K562 (cell line): ENCODE results near the gene PACRG. TPM values are rescaled to one million over a fixed set of nuclear protein-coding genes. Genes with fewer than 3 reads are reported as not detected.

Source experiments
- ATAC-seq: fragments of 200-7000 bp; cut with Tn5 transposase; 3 replicates; pipeline ENCODE4 v1.9.1; 2020; ENCODE audit warnings: moderate library complexity
- BruUV-seq: library from RNA; stranded (reverse); fragments of 400-500 nt; replicated peaks from 2 replicates; lab custom pipeline; 2021; lab: Mats Ljungman, UMichigan
- CTCF ChIA-PET: fragments of 300-600 bp; formaldehyde crosslinking; extraction: SDS; loops from one replicate; lab custom pipeline; 2021; ENCODE audit warnings: low intra/inter-chr PET ratio; lab: Yijun Ruan, JAX
- POLR2A ChIA-PET: fragments of 300-600, 350-650 bp; sonication (Branson Sonifier 250); formaldehyde crosslinking; extraction: SDS; loops from one replicate; lab custom pipeline; 2021; ENCODE audit warnings: antibody characterized with exemption, inconsistent platforms; lab: Yijun Ruan, JAX
- DNase-seq, 4 experiments: peaks; one replicate each; pipeline versions ENCODE4 v3.0.0 to v3.0.0-alpha.2; 2011 to 2018; ENCODE audit warnings: low spot score in 3 of 4, mixed read lengths in 3 of 4; ENCODE audit errors: extremely low read depth in 1 of 4
- FAIRE-seq: peaks from 2 replicates; lab custom pipeline; 2011; peaks lifted over from hg19 to GRCh38; lab: Jason Lieb, UNC
- H2AFZ ChIP-seq: 2 replicates; pipeline ENCODE4 v1.6.0; 2011; ENCODE audit warnings: low read depth, low read length, control low read depth, inconsistent platforms
- H3K27ac ChIP-seq: fragments of 200-600 bp; 3 replicates; pipeline ENCODE4 v1.8.0; 2011; ENCODE audit warnings: low read depth, mild to moderate bottlenecking, control low read depth, inconsistent platforms, low read length, moderate library complexity, mixed read lengths; ENCODE audit errors: extremely low read depth
- H3K27me3 ChIP-seq, 2 experiments: fragments of 300-600 bp in 1 of 2; 2 replicates in 1 of 2; 3 replicates in 1 of 2; pipeline versions ENCODE4 v1.6.0 to v1.8.0; 2011; ENCODE audit warnings: inconsistent platforms in 2 of 2, low read length in 2 of 2, mild to moderate bottlenecking in 1 of 2, mixed read lengths in 1 of 2, moderate library complexity in 1 of 2; ENCODE audit not compliant: control insufficient read depth in 2 of 2, insufficient read depth in 2 of 2
- H3K36me3 ChIP-seq: fragments of 300-600 bp; 3 replicates; pipeline ENCODE4 v1.8.0; 2011; ENCODE audit warnings: mild to moderate bottlenecking, low read length, inconsistent platforms; ENCODE audit not compliant: control insufficient read depth, insufficient read depth
- H3K4me1 ChIP-seq, 2 experiments: fragments of 200-600 bp in 1 of 2; replicated peaks in 1 of 2; 2 replicates in 1 of 2; 3 replicates in 1 of 2; pipeline versions ENCODE4 v1.5.1 to v1.8.0; 2011; ENCODE audit warnings: inconsistent platforms in 2 of 2, low read length in 2 of 2, mild to moderate bottlenecking in 1 of 2, mixed read lengths in 1 of 2, moderate library complexity in 1 of 2; ENCODE audit not compliant: control insufficient read depth in 2 of 2, insufficient read depth in 2 of 2
- H3K4me2 ChIP-seq: 2 replicates; pipeline ENCODE4 v1.6.1; 2011; ENCODE audit warnings: low read length, control low read depth, inconsistent platforms, mixed read lengths; ENCODE audit not compliant: insufficient read depth
- H3K4me3 ChIP-seq: fragments of 200-600 bp; sonication (generic), shearing (Covaris generic); 2 replicates; pipeline ENCODE4 v1.5.1; 2016; ENCODE audit warnings: control low read depth, inconsistent platforms
- H3K79me2 ChIP-seq: fragments of 200-600 bp; 3 replicates; pipeline ENCODE4 v1.8.0; 2011; ENCODE audit warnings: low read length, inconsistent platforms; ENCODE audit not compliant: control insufficient read depth, insufficient read depth
- H3K9ac ChIP-seq, 2 experiments: 2 replicates each; pipeline versions ENCODE4 v1.6.0 to v1.6.1; 2011; ENCODE audit warnings: low read depth in 2 of 2, low read length in 2 of 2, control low read depth in 1 of 2, inconsistent platforms in 1 of 2, mild to moderate bottlenecking in 1 of 2, mixed read lengths in 1 of 2; ENCODE audit not compliant: insufficient read depth in 1 of 2
- H3K9me1 ChIP-seq: one replicate; pipeline ENCODE4 v1.6.0; 2011; ENCODE audit warnings: inconsistent platforms, mild to moderate bottlenecking, low read length, moderate library complexity; ENCODE audit not compliant: control insufficient read depth, insufficient read depth
- H3K9me3 ChIP-seq: replicated peaks from 2 replicates; pipeline ENCODE4 v1.5.1; 2011; ENCODE audit warnings: low read depth, low read length, inconsistent platforms; ENCODE audit not compliant: control insufficient read depth, insufficient read depth
- H4K20me1 ChIP-seq: replicated peaks from 2 replicates; pipeline ENCODE4 v1.6.1; 2011; ENCODE audit warnings: low read length, inconsistent platforms, mixed read lengths; ENCODE audit not compliant: control insufficient read depth, insufficient read depth
- EZH2 ChIP-seq: IDR thresholded peaks from 2 replicates; pipeline ENCODE4 v1.6.1; 2012; ENCODE audit warnings: low read depth, mild to moderate bottlenecking, inconsistent platforms, low read length, borderline replicate concordance
- SFPQ ChIP-seq: fragments of 200-400 bp; formaldehyde crosslinking; IDR thresholded peaks from 2 replicates; pipeline ENCODE4 v1.6.1; 2017; ENCODE audit warnings: mild to moderate bottlenecking, low read depth, low read length, moderate library complexity
- WGBS: fragments of 100-300 bp; shearing (Covaris generic); methylation state at CpG from one replicate; pipeline ENCODE4 v1.1.6; 2016; ENCODE audit warnings: low coverage, mixed read lengths; ENCODE audit not compliant: insufficient coverage; ENCODE audit errors: missing lambda C conversion rate; 5-methylcytosine and 5-hydroxymethylcytosine counted together
- in situ Hi-C: fragments of 300-500 bp; cut with MboI; formaldehyde crosslinking; loops from 4 replicates; pipeline ENCODE4 v1.15.0; 2018; ENCODE audit warnings: inconsistent platforms, mixed read lengths
- intact Hi-C: fragments of 100-400 bp; cut with micrococcal nuclease; formaldehyde crosslinking; loops from 2 replicates; pipeline ENCODE4 v1.14.2; 2022
- polyA plus RNA-seq, 8 experiments: library from polyadenylated mRNA; depleted of rRNA in 4 of 8; stranded (reverse) in 5 of 8; unstranded in 3 of 8; fragments of >200 nt; fragmentation: Nextera tagmentation in 2 of 8; fragmentation: Illumina TruSeq in 1 of 8; extraction: Ambion mirVana in 2 of 8; extraction: Trizol in 1 of 8; gene quantifications; 2 replicates each; pipeline versions ENCODE4 v1.2.1 to v1.2.3, GENCODE V29; 2011 to 2014; ENCODE audit warnings: inconsistent platforms in 1 of 8, missing spikeins in 1 of 8
- total RNA-seq, 7 experiments: library from RNA; depleted of rRNA in 6 of 7; stranded (reverse); fragments of >200 nt in 6 of 7; fragmentation: Illumina TruSeq in 2 of 7; extraction: Trizol in 2 of 7; gene quantifications; 2 replicates each; pipeline versions ENCODE4 v1.2.1 to v1.2.3, GENCODE V29; 2011 to 2021; ENCODE audit warnings: low replicate concordance in 1 of 7

The PACRG gene
- total and polyA plus RNA-seq, 9 of the 15 experiments (the other 6 are each of a cell fraction or from before 2014, with no cell fraction given), result 0.04 TPM; not detected in 8

DNA sequence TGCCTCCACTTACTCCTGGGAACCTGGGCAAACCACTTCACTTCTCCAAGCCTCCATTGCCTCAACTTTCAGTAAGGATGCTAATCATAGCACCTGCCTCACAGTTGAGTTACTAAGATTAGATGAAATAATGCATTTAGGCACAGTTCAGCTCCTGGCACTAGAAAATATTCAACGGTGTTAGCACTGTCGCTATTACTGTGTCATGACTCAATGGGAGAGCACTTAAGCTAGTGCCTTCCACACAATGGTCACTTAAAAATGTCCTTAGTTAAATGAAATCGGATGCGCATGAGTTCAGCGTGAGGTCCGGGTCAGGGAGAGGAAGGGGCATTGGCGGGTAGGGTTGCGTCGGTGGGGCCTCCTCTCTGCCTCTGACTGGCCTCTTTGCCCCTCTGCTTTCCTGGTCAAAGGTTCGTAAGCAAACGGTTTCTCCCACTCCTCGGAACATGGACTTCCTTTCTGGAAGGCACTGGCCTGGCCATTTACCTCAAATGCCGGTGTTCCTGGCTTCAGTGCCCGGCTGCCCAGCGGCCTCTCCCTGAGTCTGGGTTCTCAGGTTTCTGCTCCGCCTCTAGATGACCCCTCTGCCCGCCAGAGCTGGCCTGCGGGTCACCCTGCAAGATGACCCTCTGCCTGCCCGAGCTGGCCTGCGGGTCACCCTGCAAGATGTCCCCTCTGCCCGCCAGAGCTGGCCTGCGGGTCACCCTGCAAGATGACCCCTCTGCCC is 562.9 kb downstream of the PACRG start:
- in situ Hi-C loops (no loop called here), intact Hi-C loops (no loop called here)
- Histone ChIP-seq H3K4me1 (peaks cover 0 to 3% of the 10 kb centered on the region in 2 experiments; a peak in 1 of 5 replicates), H3K27ac (no peak overlapping the region), H3K27me3 (peaks cover 44 to 57% of the 10 kb centered on the region in 2 experiments), H3K9me3 (no peaks in the 10 kb centered on the region), H4K20me1 (no peaks in the 10 kb centered on the region), H3K9ac (no peak overlapping the region), H3K36me3 (no peaks in the 10 kb centered on the region), H3K4me2 (no peak overlapping the region), H3K9me1 (no peaks in the 10 kb centered on the region), H3K4me3 (no peak overlapping the region), H2AFZ (no peak overlapping the region), H3K79me2 (no peaks in the 10 kb centered on the region)
- ATAC-seq (no peak), DNase-seq (no peak), FAIRE-seq (no peak)
- no TSS peak for BruUV-seq
- CTCF ChIA-PET, result interaction anchor here (0.6 kb wide), 1 partner anchor 23 kb away, joined by 3 read pairs; no protein-coding TSS in a partner anchor
- POLR2A ChIA-PET, result interaction anchor here (0.8 kb wide), 1 partner anchor 8 kb away, joined by 3 read pairs; no protein-coding TSS in a partner anchor
- TF ChIP-seq SFPQ, result no peak
- 0 out of 2 replicates have a peak, but pooled peaks have one; percentile 43 for TF ChIP-seq EZH2
- 1% methylated on average over 22 of the region's 22 CpGs for WGBS
